Glomerular endothelial cell (primary cell): ENCODE data around the gene FAM117B. TPM values are rescaled to one million over a fixed set of nuclear protein-coding genes. Genes with fewer than 3 reads are reported as not detected.

ENCODE experiments used
- DNase-seq: peaks from one replicate; pipeline ENCODE4 v3.0.0-alpha.2; 2011; ENCODE audit warnings: low read depth, low spot score; ENCODE audit errors: extremely low read depth
- total RNA-seq: library from RNA; depleted of rRNA; stranded (reverse); fragments of >200 nt; gene quantifications from 2 replicates; pipeline ENCODE4 v1.2.3, GENCODE V29; 2015

FAM117B gene
- 3.1 and 3.4 TPM in 2 replicates for total RNA-seq

DNA sequence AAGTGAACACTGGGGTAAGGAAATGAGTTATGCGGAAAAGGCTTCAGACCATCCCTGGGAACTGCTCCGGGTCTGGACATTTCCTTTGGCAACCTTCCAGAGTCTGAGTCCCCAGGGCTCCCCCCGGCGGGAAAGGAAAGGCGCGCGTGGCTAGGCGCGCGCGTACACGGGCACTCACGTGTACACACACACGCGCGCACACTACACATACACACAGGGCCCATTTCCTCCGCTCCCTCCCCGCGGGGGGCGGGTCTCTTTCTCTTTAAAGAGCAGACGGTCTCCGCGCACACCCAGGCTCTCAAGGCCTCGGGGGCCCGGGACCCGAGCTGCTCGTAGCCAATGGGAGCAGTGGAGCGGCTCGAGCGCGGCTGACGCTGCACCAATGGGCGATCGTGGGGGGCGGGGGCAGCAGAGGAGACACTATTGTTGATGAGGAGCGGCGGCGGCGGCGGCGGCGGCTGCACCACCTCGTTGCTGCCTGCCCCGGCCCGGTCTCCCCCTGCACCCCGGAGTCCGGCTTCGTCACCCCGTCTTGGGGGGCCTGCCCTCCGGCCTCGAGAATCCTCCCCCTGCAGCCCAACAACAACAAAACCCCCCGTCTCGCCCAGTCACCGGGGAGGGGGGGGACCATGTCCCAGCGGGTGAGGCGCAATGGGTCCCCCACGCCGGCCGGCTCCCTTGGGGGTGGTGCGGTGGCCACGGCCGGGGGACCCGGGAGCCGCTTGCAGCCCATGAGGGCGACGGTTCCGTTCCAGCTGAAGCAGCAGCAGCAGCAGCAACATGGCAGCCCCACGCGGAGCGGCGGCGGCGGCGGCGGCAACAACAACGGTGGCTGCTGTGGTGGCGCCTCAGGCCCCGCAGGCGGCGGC, at the start of gene FAM117B:
TSS of gene FAM117B (plus strand) at position 414 of the 872 bp plus-strand sequence. CDS start at position 633, 219 bp downstream.
- DNase-seq: peak; percentile 50

DNA sequence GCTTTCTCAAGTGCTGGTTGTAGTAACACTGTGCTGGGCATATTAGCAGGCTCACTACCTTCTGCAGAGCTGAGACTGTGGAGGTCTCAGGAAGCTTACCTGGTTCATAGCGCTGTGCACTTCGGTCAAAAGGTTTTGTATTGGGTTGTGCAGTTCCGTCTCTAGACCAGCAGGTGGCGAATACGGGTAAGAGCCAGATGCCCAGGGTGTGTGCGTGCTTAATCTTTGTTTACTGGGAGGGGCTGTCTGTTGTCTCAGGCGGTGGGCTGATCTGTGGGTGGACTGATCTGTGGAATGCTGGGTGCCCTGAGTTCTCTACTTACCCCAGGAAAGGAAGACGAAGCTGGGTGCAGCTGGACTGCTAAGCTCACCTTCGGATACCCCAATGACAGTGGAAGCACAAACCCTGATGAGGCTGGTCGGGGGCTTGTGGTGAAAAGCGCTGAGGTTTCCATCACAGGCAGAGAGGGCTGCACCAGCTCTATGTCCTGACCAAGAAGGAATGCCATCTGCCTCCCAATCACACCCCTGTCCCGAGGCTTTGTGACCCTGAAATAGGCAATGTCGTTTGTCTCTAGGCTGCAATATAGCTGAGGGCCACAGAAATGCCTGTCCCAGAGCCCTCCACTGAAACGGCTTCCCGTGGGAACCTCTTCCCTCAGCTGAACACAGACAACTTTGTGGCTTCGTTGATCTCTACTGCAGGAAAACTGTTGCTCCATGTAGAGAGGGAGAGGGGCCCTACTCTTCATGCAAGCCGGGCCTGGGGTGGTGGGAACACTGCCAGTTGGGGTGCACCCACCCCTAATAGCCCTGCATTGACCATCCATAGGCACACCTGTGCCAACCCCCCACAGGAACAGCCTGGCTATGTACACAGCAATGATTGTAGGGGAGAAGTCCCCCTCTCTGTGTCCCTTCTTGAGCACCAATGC, 45.9 kb upstream of the FAM117B start:
- DNase-seq: no peak

DNA sequence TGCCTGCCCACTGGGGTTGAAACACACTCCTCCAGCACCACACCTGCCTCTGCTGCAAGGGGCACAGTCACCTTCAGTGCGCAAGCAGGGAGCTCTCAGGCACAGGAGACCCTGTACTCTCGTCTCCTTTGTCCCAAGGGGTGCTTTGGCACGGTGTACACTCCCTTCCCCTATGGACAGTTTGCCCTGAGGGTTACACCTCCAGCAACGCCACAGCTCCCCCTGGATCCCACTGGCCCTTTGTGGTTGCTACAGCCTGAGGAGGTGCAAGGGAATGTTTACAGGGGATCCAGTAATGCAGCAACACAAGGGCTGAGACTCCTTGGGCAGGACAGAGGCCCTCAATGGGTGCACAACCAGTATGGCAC, 45.2 kb upstream of the FAM117B start:
- no peak for DNase-seq

DNA sequence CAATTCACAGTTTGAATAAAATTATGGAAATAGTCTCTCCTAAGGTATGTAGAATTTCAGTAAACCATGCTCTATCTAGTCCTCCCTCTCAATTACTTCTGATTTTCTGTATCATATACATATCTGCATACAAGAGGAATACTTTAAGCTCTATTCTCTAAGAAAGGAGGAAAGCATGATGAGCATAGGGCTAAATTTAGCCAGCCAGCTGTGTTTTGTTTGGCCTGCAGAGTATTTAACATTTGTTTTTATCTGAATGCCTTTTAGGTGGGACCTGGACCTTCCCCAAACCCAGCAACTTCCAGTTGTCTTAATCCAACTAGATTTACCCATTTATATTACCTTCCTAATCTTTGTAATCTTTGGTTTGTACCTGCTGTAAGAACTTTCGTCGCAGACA, 42.2 kb upstream of the FAM117B start:
- DNase-seq: no peak

DNA sequence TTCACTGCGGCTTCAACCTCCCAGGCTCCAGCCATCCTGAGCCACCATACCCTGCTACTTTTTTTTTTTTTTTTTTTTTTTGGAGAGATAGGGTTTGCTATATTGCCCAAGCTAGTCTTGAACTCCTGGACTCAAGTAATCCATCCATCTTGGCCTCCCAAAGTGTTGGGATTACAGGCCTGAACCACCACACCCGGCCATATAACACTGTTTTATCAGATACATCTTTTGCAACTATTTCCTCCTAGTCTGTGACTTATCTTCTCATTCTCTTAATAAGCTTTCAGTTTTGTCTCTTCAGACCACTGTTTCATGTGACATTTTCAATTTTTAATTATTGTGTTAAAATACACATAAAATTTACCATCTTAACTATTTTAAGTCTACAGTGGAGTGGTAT, 35.7 kb upstream of the FAM117B start:
- DNase-seq: no peak

DNA sequence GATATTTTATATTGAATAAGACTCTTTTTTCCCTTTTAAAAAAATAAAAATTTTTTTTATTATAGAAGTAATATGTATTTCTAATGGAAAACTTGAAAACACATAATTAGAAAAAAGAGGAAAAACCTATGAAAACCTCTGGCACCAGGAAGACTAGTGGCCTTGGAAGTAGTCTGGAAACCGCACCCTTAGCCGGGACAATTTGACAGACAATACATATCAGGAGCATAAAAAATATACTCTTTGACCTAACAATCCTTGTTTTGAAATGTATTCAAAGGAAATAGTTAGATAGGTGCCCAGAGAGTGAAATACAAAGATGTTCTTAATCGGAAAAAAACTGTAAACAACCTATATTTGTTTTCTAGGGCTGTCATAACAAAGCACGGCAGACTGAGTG, 34.9 kb upstream of the FAM117B start:
- DNase-seq: no peak

DNA sequence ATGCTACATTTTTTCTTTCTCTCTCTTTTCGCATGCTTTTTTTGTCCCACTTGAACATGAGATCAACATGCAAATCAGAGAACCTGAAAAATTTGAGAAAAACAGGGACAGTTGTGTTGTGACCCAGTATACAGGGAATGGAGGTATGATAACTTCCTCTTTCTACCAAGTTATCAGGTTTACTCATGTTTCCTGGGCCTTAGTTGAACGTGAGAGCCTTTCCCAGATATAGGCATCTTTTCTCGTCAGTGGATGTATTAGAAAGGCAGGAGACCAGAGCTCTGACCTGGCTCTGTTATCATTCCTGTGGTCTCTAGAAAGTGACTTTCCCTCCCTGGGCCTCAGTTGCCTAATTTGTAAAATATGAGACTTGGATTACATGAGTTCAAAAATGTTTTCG, 30.1 kb upstream of the FAM117B start:
- DNase-seq: no peak

DNA sequence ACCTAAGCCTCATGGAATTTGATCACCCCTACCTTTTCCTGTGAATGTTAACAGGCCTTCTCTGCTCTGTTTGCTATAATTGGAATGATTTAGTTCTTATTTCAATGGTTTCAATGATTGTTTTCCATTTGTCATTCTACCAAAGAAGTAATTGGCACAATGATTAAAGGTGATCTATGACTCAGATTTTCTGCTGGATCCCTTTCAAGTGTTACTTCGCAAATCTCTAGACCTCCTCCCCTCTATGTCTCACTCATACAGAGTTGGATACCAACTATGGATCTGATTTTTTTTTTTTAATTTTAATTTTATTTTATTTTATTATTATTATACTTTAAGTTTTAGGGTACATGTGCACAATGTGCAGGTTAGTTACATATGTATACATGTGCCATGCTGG, 29.6 kb upstream of the FAM117B start:
- DNase-seq: no peak

DNA sequence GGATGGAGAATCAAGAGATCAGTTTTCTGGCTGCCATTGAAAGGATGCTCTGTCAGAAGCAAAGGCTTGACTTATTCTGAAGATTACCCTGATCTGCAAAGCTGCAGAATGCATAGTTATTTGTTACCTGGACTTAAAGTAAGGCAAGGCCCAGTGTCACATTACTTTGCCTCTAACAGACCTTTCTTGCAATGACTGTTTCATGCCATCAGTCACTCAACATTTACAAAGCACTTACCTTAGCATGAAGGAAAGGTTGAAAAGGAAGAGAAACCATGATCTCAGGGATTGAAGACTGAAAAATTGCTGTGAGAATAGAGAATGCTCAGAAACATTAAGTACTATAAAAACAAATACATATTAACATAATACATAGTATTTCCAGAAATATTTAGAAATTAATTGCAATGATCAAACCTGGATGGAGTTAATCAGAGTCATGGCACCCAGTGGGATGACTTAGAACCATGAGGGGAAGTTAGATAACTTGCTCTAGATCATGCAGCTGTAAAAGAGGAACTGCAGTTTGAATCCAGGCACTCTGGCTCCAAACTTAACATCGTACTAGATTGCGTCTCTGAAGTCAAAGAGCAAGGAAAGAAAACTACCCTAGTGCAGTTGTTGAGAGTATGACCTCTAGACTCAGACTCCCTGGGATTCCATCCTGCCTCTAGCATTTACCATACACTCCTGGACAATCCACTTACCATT, 26.5 kb upstream of the FAM117B start:
- DNase-seq: no peak

DNA sequence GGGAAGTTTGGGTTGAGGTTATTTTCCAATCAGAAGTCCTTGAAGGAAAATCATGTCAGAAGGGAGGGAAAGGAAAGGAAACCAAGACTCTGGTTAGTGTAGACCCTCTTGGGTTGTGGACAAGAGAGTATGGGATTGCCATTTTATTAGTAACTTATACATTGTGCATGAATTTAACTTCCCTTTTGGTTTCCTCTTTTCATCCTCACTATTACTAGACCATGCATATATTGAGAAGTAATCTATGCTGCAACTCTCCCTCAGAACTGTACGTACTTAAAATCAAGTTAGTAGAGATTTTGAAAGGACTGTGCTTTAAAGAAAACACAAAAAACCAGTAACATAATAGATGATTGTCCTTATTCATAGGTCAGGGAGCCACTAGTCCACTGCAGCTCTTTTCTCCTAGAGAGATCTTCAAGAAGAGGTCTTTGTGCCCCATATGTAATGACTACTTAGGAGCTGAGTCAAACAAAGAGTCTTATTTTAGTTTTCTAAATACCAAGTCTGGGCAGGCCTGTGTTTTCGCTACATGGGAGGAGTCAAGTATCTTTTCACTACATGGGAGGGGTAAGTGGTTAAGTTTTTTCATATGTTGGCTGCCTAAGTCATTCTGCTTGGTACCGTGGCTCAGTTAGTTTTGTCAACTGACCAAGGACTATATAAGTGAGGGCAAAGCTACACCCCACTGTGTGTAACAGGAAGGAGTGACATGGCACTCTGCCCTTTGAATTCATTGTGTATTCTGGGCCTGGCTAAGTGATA, 25.2 kb upstream of the FAM117B start:
- no peak for DNase-seq

DNA sequence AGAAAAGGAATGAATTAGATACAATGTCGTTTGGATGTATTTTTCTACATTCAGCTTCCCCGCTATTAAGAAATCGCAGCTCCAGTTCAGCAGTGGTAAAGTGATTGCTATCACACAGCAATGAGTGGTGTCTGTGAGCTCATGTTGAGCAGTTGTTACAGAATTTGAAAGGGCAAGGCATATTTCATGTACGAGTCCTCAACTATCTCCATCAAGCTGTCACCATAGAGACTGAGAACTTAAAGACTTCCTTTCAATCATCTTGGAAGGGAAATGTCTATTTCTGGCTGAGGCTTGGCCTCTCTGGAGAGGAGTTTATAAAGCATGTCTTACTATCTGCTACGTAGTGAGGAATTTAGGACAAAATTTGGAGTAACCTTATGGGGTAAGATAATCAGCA, 24.4 kb upstream of the FAM117B start:
- DNase-seq: no peak

DNA sequence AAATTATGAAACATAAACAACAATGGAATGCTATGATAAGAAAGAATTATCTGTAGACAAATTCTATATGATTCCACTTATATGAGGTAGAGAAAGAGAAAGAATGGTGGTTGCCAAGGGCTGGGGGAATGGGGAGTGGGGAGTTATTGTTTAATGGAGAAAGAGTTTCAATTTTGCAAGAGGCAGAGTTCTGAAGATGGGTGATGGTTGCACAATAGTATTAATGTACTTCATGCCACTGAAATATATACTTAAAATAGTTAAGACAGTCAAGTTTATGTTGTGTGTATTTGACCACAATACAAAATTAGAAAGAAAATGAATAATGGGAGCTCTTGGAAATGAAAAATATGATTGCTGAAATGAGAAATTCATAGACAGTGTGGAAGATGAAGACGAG, 22.6 kb upstream of the FAM117B start:
- no peak for DNase-seq

DNA sequence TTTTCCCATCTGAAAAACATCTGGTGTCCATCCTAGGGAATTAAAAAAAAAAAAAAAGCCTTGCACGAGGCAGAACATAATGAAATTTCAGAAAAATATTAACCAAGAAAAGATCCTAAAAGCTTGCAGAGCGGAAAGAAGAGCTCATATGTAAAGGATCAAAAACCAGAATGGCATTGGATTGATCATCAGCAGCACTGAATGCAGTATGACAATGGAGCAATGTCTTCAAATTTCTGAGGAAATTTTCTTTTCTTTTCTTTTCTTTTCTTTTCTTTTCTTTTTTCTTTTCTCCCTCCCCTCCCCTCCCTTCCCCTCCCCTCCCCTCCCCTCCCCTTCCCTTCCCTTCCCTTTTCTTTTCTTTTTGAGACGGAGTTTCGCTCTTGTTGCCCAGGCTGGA, 21.3 kb upstream of the FAM117B start:
- DNase-seq: no peak

DNA sequence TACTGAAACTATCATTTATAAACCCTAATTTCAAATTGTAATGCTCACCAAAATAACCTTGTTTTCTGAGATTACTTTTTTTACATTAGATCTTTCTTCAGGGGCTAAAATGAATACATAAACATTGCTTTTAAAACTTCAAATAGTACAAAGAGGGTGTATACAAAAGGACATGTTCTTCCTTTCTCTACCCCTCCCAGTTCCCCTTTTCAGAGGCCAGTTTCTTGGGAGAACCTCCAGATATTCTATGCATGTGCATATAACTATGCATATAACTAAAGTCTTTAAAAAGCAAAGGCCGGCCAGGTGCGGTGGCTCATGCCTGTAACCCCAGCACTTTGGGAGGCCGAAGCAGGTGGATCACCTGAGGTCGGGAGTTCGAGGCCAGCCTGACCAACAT, 10.6 kb upstream of the FAM117B start:
- DNase-seq: no peak

DNA sequence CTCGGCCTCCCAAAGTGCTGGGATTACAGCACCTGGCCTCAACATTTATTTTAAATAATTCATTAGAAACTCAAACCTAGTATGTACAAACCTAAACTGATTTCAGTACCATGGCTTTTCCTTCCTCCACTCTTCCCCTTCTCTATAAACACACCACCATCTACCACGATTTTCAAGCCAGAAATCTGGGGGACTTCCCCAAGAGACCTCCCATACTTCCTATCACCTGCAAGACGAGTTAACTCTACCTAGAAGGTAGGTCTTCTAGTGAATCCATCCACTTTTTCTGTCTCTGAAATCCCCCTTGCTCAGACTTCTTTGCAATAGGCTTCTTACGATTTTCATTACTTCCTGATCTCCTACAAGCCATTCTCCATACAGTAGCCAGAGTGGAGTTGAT, 7.7 kb upstream of the FAM117B start:
- DNase-seq: no peak

DNA sequence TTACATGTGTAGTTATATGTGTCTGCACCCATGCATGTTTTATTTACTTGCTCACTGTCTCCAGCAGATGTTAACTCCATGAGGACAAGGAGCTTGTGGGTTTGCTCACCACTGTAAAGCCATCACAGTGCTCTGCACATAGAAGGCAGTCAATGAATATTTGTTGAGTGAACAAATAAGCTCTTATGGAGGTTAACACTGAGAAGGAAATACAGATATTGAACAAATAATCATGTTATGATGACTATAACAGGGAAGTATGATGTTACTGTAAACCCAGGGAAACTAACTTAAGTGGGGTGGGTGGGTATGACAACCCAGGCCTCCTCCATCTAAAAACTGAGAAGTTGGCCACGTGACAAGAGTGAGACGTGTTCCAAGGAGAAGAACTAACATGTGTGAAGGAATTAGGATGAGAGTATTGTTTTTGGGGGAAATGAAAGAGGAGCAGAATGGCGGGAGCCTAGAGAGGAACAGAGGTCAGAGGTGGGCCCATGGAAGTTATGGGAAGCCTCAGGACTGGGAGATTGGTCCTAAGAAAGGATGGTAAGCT, 6.0 kb upstream of the FAM117B start:
- DNase-seq: no peak

DNA sequence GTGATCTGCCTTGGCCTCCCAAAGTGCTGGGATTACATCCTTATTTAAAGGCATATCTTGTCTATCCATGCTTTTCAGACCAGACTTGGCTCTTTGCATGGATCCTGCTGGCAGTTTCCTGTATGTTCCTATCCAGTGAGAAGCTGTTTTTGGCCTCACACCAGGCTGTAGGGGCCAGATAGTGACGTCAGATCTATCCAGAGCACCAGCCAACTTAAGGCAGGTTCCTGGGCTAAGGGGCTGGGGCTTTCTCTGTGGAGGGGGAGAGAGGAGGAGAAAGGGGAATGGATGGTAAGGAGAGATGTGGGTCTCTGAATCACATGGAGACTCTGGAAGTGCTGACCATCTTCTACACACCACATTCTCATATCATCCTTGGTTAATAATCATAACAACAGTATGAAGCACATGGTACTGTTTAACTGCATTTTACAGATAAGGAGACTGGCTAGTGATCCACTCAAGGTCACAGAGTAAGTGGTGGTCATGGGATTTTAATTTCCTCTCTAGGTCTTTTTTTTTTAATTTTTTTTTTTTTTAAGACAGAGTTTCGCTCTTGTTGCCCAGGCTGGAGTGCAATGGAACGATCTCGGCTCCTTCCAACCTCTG, 2.0 kb upstream of the FAM117B start:
- no peak for DNase-seq

DNA sequence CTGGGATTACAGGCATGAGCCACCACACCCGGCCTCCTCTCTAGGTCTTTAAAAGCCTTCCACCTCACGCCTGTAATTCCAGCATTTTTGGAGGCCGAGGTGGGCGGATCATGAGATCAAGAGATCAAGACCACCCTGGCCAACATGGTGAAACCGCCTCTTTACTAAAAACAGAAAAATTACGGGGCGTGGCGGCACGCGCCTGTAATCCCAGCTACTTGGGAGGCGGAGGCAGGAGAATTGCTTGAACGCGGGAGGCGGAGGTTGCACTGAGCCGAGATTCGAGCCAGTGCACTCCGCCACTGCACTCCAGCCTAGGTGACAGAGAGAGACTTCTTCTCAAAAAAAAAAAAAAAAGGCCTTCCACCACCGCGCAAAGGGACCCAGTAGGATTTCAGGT, 1.3 kb upstream of the FAM117B start:
- no peak for DNase-seq

DNA sequence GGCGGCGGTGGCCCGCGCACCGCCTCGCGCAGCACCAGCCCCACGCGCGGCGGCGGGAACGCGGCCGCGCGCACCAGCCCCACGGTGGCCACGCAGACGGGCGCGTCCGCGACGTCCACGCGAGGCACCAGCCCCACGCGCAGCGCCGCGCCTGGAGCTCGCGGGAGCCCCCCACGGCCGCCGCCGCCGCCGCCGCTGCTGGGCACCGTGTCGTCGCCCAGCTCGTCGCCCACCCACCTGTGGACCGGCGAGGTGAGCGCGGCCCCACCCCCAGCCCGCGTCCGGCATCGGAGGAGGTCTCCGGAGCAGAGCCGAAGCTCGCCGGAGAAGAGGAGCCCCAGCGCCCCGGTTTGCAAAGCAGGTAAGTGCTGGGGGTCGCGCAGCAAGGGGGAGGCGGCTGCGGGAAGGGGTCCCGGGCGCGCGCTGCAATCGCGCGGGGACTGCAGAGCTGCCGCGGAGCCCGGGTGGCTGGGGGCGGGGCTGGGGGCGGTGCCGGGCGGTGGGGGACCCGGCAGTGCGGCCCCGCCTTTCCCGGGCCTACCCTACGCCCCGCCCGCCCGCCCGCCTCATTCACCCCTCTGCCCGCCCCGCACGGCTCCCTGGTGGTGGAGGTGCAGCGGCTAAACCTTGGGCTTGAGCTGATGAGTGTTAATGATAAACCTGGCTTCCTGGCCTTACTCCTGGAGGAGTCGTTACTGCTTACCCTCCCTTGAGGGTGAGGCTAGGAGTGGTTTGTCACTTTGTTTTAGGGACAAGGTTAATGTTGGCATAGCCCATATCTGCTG, 851 bp downstream of the FAM117B start:
- DNase-seq: no peak
